B cell (primary cell): ENCODE results near the gene LIG1. TPM values are rescaled to one million over a fixed set of nuclear protein-coding genes. Genes with fewer than 3 reads are reported as not detected.

Experiments used
- ATAC-seq: fragments of 200-7000 bp; cut with Tn5 transposase; one replicate; pipeline ENCODE4 v1.10.0; 2021; ENCODE audit warnings: low read depth, mild to moderate bottlenecking, moderate number of reproducible peaks, moderate library complexity
- CTCF ChIA-PET: fragments of 350-600 bp; sonication (Branson Sonifier 250); formaldehyde crosslinking; loops from one replicate; lab custom pipeline; 2021; ENCODE audit warnings: antibody characterized with exemption, inconsistent platforms; lab: Charles Lee
- POLR2A ChIA-PET: fragments of 350-600 bp; sonication (Branson Sonifier 250); formaldehyde crosslinking; loops from one replicate; lab custom pipeline; 2021; ENCODE audit warnings: antibody characterized with exemption; lab: Charles Lee
- DNase-seq: peaks from one replicate; pipeline ENCODE4 v3.0.0; 2013
- H2AFZ ChIP-seq: 2 replicates; pipeline ENCODE4 v1.6.1; 2012; ENCODE audit warnings: mild to moderate bottlenecking, low read depth, low read length; ENCODE audit not compliant: insufficient read depth, poor library complexity, severe bottlenecking
- H3K27ac ChIP-seq, 2 donors: 1 replicate in 1 of 2; 2 replicates in 1 of 2; pipeline ENCODE4 v1.5.1; 2012 to 2013; ENCODE audit warnings: low read length in 2 of 2, mild to moderate bottlenecking in 2 of 2, moderate library complexity in 1 of 2
- H3K27me3 ChIP-seq, 4 experiments: fragments of 200-600 bp in 1 of 4; sonication (generic) in 1 of 4; replicated peaks in 1 of 4; 1 replicate in 2 of 4; 2 replicates in 2 of 4; pipeline versions ENCODE4 v1.6.1 to v1.7.0; 2013 to 2016; ENCODE audit warnings: low read length in 3 of 4, mild to moderate bottlenecking in 2 of 4, mixed read lengths in 1 of 4, moderate library complexity in 1 of 4; ENCODE audit not compliant: insufficient read depth in 4 of 4, control insufficient read depth in 3 of 4; ENCODE audit errors: control extremely low read depth in 1 of 4
- H3K36me3 ChIP-seq, 2 experiments: replicated peaks in 1 of 2; 1 replicate in 1 of 2; 2 replicates in 1 of 2; pipeline versions ENCODE4 v1.6.1 to v1.7.1; 2013; ENCODE audit warnings: low read length in 1 of 2; ENCODE audit not compliant: insufficient read depth in 2 of 2, control insufficient read depth in 1 of 2; ENCODE audit errors: control extremely low read depth in 1 of 2, extremely low read depth in 1 of 2
- H3K4me1 ChIP-seq, 2 donors: fragments of 200-600 bp in 1 of 2; sonication (generic) in 1 of 2; 1 replicate in 1 of 2; 2 replicates in 1 of 2; pipeline versions ENCODE4 v1.5.1 to v1.6.1; 2013 to 2017; ENCODE audit warnings: low read length in 2 of 2; ENCODE audit not compliant: control insufficient read depth in 2 of 2, insufficient read depth in 2 of 2
- H3K4me2 ChIP-seq: replicated peaks from 2 replicates; pipeline ENCODE3; 2012; ENCODE audit warnings: mild to moderate bottlenecking, low read depth, low read length; ENCODE audit not compliant: poor library complexity, severe bottlenecking
- H3K4me3 ChIP-seq, 5 experiments: fragments of 200-600 bp in 1 of 5; sonication (generic) in 1 of 5; 1 replicate in 3 of 5; 2 replicates in 2 of 5; pipeline versions ENCODE4 v1.5.1 to v1.7.0; 2011 to 2016; ENCODE audit warnings: low read length in 4 of 5, mild to moderate bottlenecking in 4 of 5, low read depth in 2 of 5, control low read depth in 1 of 5, moderate library complexity in 1 of 5; ENCODE audit not compliant: insufficient read depth in 1 of 5; ENCODE audit errors: control extremely low read depth in 1 of 5, extremely low read depth in 1 of 5
- H3K79me2 ChIP-seq: fragments of 200-600 bp; sonication (generic); one replicate; pipeline ENCODE4 v1.6.0; 2016; ENCODE audit warnings: low read length; ENCODE audit not compliant: control insufficient read depth, insufficient read depth
- H3K9ac ChIP-seq: fragments of 200-600 bp; sonication (generic); 2 replicates; pipeline ENCODE4 v1.6.1; 2017; ENCODE audit warnings: mild to moderate bottlenecking, low read length, moderate library complexity
- H3K9me3 ChIP-seq, 3 donors: one replicate each; pipeline versions ENCODE4 v1.6.1 to v1.7.1; 2013; ENCODE audit warnings: low read length in 2 of 3; ENCODE audit not compliant: control insufficient read depth in 2 of 3, insufficient read depth in 1 of 3; ENCODE audit errors: control extremely low read depth in 1 of 3
- H4K20me1 ChIP-seq: 2 replicates; pipeline ENCODE4 v1.6.0; 2012; ENCODE audit warnings: mild to moderate bottlenecking, low read length; ENCODE audit not compliant: insufficient read depth, control insufficient read depth, poor library complexity, severe bottlenecking
- H3K27ac Mint-ChIP-seq: one replicate; pipeline ENCODE4 v1.8.0; 2021; ENCODE audit warnings: mixed read lengths
- H3K27me3 Mint-ChIP-seq: one replicate; pipeline ENCODE4 v1.8.0; 2021; ENCODE audit warnings: mixed read lengths
- H3K4me1 Mint-ChIP-seq: one replicate; pipeline ENCODE4 v1.8.0; 2021; ENCODE audit warnings: mixed read lengths
- H3K4me3 Mint-ChIP-seq: one replicate; pipeline ENCODE4 v1.8.0; 2021; ENCODE audit warnings: mixed read lengths
- H3K9me3 Mint-ChIP-seq: one replicate; pipeline ENCODE4 v1.8.0; 2022; ENCODE audit warnings: mixed read lengths; ENCODE audit not compliant: insufficient read depth
- EZH2 ChIP-seq: IDR thresholded peaks from 2 replicates; pipeline ENCODE4 v1.6.1; 2012; ENCODE audit warnings: borderline replicate concordance, low read depth, mild to moderate bottlenecking, moderate library complexity, low read length; ENCODE audit not compliant: insufficient read depth, poor library complexity, severe bottlenecking
- whole genome bisulfite sequencing: methylation state at CpG from one replicate; pipeline ENCODE4 v1.1.5; 2013; ENCODE audit warnings: missing lambda C conversion rate; ENCODE audit not compliant: insufficient coverage; 5-methylcytosine and 5-hydroxymethylcytosine counted together
- intact Hi-C: fragments of 100-400 bp; cut with micrococcal nuclease; formaldehyde crosslinking; loops from one replicate; pipeline ENCODE4 v1.10.0; 2022
- polyA plus RNA-seq: library from polyadenylated mRNA; depleted of rRNA; stranded (reverse); fragments of >200 nt; gene quantifications from 2 replicates; pipeline ENCODE4 v1.2.3, GENCODE V29; 2012
- total RNA-seq, 2 donors: library from RNA; stranded (reverse); fragments of 120-200 nt in 1 of 2; gene quantifications; 1 replicate in 1 of 2; 2 replicates in 1 of 2; pipeline versions ENCODE4 v1.2.3 to v1.2.4, GENCODE V29; 2013 to 2022
- TF ChIP-seq, protein P1 (sequence below): fragments of 200-600 bp; IDR thresholded peaks from one replicate; pipeline ENCODE4 v1.8.0; 2022; ENCODE audit warnings: antibody characterized with exemption, mild to moderate bottlenecking

Gene LIG1
- total and polyA plus RNA-seq, 2 donors (not counting 1 experiment from before 2014, with no cell fraction given): 97.5 to 111 TPM

DNA sequence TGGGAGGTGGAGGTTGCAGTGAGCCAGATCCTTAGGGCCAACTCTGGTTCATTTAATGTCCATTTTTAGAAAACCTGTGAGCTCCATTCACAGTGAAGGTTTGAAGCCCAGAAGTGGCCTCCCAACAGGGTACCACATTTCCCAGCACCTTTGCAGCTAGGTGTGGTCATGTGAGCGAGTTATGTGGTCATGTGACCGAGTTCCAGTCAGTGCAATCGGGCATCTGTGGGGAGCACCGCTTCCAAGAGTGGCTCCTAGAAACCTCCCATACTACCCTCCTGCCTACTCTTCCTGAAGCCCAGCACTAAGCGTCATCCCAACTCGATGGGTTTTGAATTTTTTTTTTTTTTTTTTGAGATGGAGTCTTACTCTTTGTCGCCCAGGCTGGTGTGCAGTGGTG lies 58.9 kb downstream of the LIG1 start:
- H2AFZ ChIP-seq: peak overlapping the region; percentile 88
- no peak overlapping the region for H3K4me3 ChIP-seq
- TF ChIP-seq EZH2: no peak
- TF ChIP-seq, protein P1, sequence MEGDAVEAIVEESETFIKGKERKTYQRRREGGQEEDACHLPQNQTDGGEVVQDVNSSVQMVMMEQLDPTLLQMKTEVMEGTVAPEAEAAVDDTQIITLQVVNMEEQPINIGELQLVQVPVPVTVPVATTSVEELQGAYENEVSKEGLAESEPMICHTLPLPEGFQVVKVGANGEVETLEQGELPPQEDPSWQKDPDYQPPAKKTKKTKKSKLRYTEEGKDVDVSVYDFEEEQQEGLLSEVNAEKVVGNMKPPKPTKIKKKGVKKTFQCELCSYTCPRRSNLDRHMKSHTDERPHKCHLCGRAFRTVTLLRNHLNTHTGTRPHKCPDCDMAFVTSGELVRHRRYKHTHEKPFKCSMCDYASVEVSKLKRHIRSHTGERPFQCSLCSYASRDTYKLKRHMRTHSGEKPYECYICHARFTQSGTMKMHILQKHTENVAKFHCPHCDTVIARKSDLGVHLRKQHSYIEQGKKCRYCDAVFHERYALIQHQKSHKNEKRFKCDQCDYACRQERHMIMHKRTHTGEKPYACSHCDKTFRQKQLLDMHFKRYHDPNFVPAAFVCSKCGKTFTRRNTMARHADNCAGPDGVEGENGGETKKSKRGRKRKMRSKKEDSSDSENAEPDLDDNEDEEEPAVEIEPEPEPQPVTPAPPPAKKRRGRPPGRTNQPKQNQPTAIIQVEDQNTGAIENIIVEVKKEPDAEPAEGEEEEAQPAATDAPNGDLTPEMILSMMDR: no peak
- Mint-ChIP-seq H3K27me3 (no peaks in the 10 kb centered on the region), H3K27ac (no peak overlapping the region), H3K9me3 (no peaks in the 10 kb centered on the region), H3K4me1 (peaks cover 16% of the 10 kb centered on the region), H3K4me3 (no peak overlapping the region)
- ATAC-seq (no peak), DNase-seq (peak; percentile 23)
- peak overlapping the region; percentile 98 for H3K4me2 ChIP-seq
- peaks cover 25 to 27% of the 10 kb centered on the region in 2 donors for H3K4me1 ChIP-seq
- ChIA-PET CTCF (interaction anchor here (0.7 to 7.4 kb wide), 7 partner anchors 10 to 888 kb away, joined by 3 to 113 read pairs (median 4); no protein-coding TSS in a partner anchor), POLR2A (interaction anchor here (0.9 kb wide), 1 partner anchor 93 kb away, joined by 3 read pairs; no protein-coding TSS in a partner anchor)
- H3K27me3 ChIP-seq: no peaks in the 10 kb centered on the region
- H3K79me2 ChIP-seq: peaks cover 31% of the 10 kb centered on the region
- H3K9ac ChIP-seq: no peak overlapping the region
- H4K20me1 ChIP-seq: peaks cover 6% of the 10 kb centered on the region
- WGBS: 96% methylated on average over 3 of the region's 7 CpGs
- peaks cover 0 to 4% of the 10 kb centered on the region in 2 experiments for H3K36me3 ChIP-seq
- intact Hi-C loops: no loop called here
- H3K9me3 ChIP-seq: no peaks in the 10 kb centered on the region
- peak overlapping the region in 1 of 2 donors; percentile 99 for H3K27ac ChIP-seq

DNA sequence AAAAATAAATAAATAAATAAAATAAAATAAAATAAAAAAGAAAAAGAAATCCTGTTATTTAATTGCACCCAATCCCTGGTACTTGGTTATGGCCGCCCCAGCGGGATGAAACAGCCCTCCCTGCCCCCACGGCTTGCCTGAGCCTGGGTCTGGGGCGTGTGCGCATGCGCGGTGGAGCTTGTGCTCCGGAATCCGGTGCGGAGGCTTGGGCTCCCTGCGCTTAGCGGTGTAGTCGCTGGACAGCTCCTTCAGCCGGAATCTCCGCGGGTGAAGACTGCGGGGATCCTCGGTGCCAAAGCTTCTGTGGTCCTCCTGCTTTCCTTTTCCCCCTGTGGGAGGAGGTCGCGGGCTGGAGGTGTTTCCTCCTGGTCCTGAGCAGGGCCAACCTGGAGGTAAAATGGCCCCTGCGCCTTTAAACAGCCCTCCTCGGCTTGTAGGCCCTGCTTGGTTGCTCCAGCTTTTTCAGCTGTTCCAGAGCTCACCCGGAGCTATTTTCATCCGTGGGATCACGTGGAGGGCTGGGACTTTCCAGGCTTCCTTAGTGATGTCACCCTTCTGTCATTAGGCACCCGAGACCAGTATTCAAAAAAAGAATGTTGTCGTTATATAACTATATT lies 59.7 kb downstream of the LIG1 start, which contains the start of gene PLA2G4C:
TSS of gene PLA2G4C (minus strand) at position 468 of the 617 bp plus-strand sequence. CDS start 4,288 bp downstream, outside the sequence.
- Mint-ChIP-seq H3K9me3 (no peaks in the 10 kb centered on the region), H3K27ac (peak within 1 kb of the TSS; percentile 92), H3K4me3 (peak within 1 kb of the TSS; percentile 87), H3K4me1 (peaks cover 16% of the 10 kb centered on the region), H3K27me3 (no peaks in the 10 kb centered on the region)
- H3K4me2 ChIP-seq: peak within 1 kb of the TSS; percentile 98
- DNase-seq (peak; percentile 90), ATAC-seq (peak; percentile 78)
- ChIA-PET CTCF (interaction anchor here (1.0 to 7.4 kb wide), 8 partner anchors 9 to 889 kb away, joined by 3 to 113 read pairs (median 5); no protein-coding TSS in a partner anchor), POLR2A (interaction anchor here (0.6 to 1.0 kb wide), 6 partner anchors 37 to 184 kb away, joined by 3 to 4 read pairs (median 3); partner anchors contain the start of genes LIG1 and ZSWIM9)
- peak within 1 kb of the TSS in 4 of 5 experiments; percentile 47 to 92 (median 83) for H3K4me3 ChIP-seq
- TF ChIP-seq EZH2: no peak
- TF ChIP-seq, protein P1: no peak
- H2AFZ ChIP-seq: peak within 1 kb of the TSS; percentile 88
- peaks cover 0 to 4% of the 10 kb centered on the region in 2 experiments for H3K36me3 ChIP-seq
- peak within 1 kb of the TSS; percentile 74 to 99 for H3K27ac ChIP-seq
- H3K9ac ChIP-seq: peak within 1 kb of the TSS; percentile 98
- H3K4me1 ChIP-seq: peaks cover 25 to 27% of the 10 kb centered on the region in 2 donors
- under 1% methylated on average over 21 of the region's 27 CpGs for WGBS
- H4K20me1 ChIP-seq: peaks cover 6% of the 10 kb centered on the region
- H3K27me3 ChIP-seq: no peaks in the 10 kb centered on the region
- H3K9me3 ChIP-seq: no peaks in the 10 kb centered on the region
- peaks cover 32% of the 10 kb centered on the region for H3K79me2 ChIP-seq
- intact Hi-C loops: no loop called here
